CD4-positive, alpha-beta T cell treated with Interleukin-17A for 4 hours (primary cell): Measurements from ENCODE around the gene PSMG3.
A peak's percentile ranks its signal among the peaks of the same experiment; 100 is the strongest.
"Not testable (repeated sequence)": the region's sequence is repeated elsewhere in the genome, so short reads cannot be mapped to it uniquely, and the experiment has no call there.

Experiments used
- DNase-seq: peaks from one replicate; pipeline ENCODE4 v3.0.0-alpha.2; 2020; ENCODE audit warnings: mixed read lengths

PSMG3 gene

DNA sequence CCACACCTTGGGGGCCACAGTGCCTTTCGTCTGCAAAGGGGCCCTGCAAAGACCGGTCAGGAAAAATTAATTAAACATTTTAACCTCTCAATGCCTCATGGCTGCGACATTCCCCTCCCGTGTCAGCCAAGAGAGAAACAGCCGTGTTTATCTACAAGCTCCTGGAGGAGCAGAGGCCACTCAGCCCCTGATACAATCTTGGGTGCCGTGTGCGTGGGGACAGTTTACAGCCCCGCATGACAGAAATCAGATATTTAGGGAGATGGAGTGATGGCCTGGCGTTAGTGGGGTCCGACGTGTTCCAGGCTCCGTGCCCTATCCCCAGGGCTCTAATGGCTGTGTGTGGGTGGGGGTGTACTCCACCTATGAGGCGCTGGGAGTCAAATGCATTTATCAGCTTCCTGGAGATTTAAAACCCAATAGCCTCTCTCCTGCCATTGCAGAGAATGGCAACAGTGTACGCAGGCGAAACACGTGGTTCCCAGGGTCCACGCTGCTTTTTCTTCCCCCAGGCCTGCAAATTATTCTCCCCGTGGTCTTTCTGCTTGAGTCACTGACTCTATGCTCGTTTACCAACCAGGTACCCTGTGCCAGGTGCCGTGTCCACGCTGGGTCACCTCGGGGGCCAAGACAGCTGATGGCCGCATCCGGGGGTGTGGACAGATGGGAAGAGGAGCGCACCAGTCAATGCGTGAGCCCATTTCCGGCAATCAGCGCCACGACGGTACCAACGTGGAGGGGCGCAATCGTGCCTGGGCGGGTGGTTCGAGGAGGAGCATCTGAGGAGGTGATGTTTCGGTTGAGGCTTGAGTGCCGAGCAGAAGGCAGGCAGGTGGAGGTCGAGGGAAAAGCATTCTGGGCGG lies 26.6 kb upstream of the PSMG3 start:
- DNase-seq: no peak

DNA sequence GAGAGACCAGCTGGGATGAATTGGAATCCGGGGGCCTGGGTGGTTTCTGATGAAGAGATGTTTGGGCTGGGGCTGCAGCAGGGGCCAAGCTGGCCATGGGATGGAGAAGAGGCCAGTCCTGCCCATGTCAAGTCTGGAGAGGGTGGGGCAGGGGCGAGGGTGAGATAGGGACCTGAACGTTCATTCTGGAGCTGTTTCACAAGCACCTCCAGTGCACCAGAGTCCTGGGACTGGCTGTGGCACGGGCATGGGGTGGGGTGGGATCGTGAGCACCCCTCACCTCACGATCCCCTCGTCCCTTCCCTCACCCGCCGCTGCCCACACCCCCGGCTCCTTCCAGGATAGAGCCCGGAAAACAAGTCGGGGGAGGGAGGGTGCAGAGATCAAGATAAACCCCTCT lies 25.8 kb upstream of the PSMG3 start:
- no peak for DNase-seq

DNA sequence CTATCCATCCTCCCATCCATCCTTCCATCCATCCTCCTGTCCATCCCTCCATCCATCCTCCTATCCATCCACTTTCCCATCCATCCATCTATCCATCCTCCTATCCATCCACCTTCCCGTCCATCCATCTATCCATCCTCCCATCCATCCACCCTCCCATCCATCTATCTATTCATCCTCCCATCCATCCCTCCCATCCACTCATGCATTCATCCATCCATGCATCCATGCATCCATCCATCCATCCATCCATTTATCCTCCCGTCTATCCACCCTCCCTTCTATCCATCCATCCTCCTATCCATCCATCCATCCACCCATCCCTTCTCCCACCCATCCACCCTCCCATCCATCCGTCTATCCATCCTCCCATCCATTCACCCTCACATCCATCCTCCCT lies 25.2 kb upstream of the PSMG3 start:
- no peak for DNase-seq

DNA sequence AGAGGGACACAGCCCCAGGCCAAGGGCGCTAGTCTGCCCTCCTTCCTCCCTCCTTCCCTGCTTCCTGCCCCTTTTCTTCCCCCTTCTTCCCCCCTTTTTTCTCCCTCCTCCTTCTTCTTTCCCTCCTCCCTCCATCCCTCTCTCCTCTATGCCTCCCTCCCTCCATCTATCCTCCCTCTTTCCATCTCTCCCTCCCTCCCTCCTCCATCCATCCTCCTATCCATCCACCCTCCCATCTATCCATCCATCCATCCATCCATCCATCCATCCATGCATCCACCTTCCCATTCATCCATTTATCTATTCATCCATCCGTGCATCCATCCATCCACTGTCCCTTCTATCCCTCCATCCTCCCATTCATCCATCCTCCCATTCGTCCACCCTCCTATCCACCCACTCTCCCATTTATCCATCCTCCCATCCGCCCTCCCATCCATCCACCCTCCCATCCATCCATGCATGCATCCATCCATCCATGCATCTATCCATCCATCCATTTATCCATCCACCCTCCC lies 24.1 kb upstream of the PSMG3 start:
- DNase-seq: no peak

DNA sequence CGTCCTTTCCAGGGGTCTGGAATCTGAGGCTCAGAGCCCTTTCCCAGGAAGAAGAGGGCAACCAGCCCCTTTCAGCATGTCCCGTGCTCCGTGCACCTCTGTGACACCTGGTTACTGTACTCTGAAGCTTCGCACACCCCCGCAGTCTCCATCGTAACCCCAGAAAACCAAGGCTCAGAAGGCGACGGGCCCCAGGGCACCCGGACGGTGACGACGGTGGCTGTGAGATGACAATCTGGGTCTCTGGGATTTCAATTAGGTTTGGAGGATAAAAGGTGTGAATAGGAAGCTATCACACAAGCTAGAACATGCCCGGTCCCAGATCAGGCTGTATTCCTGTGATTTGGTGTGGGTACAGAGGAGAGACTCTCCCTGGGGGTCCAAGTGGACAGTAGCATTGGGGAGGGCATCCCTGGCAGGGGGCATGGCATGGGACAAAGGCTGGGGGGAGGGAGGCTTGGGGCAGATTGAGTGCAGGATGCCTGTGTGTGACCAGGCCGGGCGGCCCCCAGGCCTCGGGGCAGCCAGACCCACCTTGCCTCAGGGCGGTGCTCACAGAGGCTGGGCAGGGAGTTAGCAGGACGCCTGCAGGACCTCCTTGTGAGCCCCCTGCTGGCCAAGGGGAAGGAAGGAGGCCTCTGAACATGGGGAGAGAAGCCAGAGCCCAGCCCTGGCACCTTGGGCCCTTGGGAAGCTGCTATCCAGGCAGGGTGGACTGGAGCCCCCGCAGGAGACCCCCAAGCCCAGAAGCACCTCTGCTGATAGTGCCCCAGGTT lies 23.4 kb upstream of the PSMG3 start:
- peak; percentile 40 for DNase-seq

DNA sequence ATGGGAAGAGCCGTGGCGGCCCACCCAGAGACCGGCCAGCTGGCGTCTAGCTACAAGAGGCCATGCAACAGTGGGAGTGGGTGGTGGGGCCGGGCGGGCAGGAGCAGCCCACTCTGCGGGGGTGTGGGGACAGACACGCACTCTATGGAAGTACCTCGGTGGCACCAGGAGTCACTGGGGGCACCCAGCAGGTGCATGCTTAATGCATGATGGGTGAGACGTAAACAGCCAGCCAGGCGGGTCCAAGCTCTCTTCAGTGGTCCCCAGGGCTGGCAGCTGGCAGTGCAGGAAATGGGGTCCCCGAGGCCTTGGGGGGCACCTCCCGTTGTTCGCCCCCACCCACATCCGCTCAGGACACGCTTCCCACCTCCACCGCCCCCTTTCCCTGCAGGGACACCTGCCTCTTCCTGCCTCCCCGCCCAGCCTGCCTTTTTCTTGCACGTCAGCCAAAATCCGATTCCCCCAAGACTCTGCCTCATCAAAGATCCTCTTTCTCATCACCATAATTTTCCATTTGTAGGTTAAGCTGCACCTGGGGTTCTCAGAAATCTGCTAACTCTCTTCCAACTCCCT lies 22.6 kb upstream of the PSMG3 start:
- peak; percentile 20 for DNase-seq

DNA sequence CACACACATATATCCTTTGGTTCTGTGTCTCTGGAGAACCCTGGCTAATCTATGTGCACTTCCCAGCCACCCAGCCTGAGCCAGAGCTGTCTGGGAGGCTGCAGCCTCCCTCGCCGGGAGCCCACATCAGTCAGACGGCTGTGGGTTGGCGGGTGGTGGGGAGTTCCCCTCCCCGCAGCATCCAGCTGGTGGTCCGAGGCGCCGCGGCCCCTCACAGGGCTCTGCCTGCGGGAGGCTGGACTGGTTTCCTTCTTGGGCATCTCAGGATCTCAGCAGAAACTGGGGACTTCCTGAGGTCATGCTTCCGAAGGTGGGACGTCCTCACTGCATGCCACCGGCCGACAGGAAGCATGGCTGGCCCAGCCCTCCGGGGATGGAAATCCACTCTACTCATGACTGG lies 22.0 kb upstream of the PSMG3 start:
- no peak for DNase-seq

DNA sequence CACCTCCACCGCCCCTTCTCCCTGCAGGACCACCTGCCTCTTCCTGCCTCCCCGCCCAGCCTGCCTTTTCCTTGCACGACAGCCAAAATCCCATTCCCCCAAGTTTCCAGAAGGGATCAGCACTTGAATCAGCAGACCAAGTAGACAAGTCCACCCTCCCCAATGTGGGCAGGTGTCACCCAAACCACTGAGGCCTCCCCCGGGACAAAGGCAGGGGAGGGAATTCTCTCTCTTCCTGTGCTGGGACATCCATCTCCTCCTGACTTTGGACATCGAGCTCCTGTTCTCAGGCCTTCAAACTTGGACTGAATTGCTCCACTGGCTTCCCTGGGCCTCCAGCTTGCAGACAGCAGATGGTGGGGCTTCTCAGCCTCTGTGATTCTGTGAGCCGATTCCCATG lies 21.6 kb upstream of the PSMG3 start:
- no peak for DNase-seq

DNA sequence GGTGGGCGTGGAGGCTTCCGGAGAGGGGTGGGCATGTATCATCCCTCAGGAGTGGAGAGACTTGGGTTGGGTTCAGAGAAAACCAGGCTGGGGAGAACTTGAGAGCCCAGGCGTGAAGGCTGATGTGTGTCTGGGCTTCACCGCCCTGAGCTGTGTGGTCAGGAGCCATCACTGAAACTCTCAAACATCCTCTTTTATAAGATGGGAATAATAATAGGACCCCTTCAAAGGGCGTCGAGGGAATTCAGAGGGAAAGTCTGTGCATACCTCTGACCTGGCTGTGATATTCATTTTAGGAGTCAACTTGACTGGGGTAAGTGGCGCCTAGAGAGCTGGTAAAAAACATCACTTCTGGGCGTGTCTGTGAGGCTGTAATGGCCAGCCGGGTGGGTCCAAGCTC lies 21.1 kb upstream of the PSMG3 start:
- DNase-seq: no peak

DNA sequence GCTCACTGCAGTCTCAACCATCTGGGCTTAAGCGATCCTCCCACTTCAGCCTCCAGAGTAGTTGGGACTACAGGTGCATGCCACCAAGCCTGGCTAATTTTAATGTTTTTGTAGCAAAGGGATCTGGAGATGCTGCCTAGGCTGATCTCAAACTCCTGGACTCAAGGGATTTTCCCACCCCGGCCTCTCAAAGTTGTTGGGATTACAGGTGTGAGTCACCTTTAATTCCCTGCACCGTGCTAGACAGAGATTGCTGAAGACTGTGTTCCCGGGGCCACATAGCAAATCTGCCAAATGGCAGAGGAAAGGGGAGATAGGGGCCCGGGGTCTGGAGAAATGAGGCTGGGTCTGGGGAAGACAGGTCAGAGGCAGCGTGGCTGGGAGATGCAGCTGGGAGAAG lies 20.6 kb upstream of the PSMG3 start:
- DNase-seq: no peak

DNA sequence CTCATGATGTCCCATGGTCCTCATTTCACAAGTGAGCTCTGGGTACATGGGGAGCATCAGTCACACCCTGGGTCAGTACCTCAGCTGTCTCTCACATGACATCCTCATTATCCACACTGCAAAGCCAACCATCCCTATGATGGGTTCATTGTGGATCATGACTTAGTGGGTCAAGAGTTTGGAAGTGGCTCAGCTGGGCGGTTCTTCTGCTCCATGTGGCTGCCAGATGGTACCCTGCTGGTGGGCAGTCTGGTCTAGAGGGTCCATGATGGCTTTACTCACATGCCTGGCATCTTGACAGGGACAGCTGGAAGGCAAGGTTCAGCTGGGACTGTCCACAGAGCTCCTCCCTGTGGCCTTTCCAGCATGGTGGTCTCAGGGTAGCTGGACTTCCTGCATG lies 19.1 kb upstream of the PSMG3 start:
- DNase-seq: no peak

DNA sequence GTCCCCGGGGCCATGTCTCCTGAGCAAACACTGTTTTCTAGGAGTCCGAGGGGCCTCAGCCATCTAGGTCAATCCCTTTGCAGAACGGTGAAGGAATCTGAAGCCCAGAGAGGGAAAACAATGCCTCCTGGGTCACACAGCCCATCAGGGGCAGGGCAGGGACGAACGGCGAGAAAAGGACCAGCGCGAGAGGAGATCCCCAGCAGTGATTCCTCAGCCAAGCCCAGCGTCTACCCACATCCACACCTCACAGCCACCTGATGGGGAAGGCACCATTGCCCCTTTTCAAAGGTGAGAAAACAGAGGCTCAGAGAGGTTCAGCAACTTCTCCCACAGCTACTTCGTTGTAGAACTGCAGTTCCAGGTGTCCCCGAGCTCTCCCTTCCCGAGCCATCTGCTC lies 17.9 kb upstream of the PSMG3 start:
- no peak for DNase-seq

DNA sequence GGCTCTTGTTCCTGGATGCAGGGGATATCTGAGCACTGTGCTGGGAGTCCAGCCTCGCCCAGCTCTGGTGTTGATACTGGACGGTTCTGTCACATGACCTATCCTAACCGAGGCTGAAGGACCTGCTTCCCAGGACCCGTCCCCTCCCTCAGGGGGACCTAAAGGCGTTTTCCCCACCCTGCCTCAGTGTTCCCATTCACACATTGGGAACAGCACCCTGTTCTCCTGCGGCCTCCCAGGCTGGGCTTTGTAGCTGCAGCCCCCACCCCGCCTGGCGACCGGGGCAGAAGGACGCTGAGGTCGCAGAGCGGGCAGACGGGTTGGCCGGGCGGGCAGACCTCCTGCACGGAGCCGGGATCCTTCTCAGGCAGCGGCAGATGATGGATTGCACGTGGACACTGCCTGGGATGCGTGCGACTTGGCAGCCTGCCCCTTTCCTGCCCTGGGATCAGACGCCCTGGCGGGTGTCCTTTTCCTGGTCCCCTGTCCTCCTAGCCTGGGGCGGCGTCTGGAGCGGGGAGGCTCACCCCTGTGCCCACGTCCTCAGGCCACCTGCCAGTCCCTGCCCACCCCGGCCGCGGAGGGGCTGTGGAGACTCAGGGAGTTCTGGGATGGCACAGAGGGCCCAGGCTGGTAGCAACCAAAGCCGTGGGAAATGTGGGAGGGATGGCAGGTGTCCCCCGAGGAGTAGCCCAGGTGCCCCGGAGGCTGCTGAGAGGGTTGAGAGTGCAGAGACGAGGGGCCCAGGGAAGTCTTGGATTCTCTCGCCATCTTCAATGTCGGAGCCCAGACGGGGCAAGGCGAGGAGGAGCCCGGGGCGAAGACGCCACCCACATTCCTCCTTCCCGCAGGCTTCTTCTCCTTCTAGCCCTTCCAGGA lies 17.2 kb upstream of the PSMG3 start:
- DNase-seq: no peak

DNA sequence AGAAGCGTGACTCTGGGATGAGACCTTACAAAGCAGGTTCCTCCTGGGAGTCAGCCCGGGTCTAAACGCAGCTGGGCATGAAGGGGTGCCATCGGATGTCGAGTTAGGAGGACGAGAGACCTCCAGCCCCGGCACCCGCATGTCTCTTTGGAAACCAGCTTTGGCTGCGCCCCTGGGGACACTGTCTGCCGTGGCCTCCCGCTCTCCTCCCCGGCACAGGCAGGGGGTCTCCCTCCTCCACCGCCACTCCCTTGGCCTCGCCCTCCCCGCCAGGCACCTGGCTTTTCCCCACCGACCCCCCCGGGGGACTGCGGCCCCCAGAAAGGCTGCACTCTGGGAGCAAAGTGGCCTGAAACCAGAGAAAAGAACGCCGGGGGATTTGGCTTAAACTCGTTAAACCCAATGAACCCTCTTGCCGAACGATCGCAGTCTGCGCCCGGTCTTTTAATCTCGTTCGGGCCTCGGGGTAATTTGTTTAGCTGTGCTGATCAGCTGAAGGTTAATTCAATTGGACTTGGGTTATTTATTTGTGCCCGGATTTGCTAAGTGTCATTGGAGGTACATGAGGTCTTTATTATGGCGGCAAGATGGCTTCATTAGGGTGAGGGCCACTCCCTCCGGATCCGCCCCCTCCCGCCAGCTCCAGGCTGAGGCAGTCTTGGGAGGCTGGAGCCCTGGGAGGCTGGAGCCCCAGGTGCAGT lies 16.4 kb upstream of the PSMG3 start:
- DNase-seq: no peak

DNA sequence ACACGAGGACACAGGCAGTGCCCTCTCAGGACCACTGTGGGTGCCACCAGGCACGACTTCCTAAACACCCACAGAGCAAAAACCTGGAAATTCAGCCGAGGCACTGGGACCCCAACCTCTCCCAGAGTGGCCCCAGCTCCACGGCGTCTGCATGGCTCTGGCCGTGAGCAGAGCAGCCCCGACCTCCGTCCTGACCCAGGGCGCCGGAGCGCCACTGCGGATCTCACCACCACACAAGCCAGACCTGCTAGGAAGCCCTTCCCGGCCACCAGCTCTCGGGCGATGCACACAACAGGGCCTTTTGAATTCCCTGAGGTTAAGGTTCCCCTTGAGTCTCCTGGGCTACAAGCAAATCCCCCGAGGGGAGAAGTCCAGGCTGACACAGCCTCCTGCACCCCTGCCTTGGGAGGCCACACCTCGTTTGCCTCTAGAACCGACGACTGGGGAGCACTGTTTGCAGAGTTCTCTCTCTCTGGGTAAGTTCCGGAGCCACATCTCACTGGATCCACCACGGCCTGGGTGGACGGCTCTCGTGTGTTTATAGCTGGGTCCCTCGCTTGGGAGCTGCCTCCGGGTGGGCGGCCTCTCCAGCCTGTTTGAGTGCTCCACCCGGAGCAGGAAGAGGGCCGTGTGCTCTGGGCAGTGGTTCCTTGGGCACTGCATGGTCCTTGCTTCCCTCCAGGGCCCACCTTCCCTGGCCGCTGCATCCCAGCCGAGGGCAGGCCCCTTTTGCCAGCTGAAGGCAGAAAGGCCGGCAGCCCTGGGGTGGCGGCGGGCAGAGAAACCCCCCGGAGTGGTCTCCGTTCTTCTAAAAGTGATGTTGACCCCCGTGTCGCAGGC lies 15.5 kb upstream of the PSMG3 start:
- DNase-seq: no peak

DNA sequence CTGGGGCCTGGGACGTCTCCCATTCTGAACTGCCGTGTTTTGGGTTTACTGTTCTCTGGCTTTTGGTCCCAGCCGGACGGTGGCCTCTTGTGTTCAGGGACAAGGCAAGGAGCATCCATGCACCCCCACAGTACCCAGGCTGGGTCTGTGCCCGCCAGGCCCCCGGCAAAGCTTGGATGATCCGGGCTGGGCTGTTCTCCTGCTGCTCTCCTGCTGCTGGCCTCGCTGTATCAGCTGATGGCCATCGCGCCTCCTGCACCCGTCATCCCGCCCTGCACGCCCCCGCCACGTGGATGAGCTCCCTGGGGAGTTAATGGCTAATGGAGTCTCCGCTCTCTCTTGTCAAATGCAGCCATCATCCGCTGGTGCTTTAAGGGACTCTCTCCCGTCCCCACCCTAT lies 14.9 kb upstream of the PSMG3 start:
- no peak for DNase-seq

DNA sequence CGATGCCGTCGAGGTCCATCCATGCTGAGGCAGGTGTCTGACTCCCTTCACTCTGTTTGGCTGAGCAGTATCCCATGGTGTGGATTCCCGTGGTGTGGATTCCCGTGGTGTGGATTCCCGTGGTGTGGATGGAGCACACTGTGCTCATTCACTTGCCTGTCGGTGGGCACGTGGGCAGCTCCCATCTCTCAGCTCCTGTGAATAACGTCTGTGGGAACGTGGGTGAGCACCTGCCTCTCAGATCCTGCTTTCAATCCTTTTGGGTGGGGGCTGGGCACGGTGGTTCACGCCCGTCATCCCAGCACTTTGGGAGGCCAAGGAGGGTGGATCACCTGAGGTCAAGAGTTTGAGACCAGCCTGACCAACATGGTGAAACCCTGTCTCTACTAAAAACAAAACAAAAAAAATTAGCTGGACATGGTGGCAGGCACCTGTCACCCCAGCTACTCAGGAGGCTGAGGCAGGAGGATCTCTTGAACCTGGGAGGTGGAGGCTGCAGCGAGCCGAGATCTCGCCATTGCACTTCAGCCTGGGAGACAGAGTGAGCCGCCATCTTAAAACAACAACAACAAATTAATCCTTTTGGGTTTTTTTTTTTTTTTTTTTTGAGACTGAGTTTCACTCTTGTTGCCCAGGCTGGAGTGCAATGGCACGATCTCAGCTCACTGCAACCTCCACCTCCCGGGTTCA lies 13.6 kb upstream of the PSMG3 start:
- DNase-seq: not testable (repeated sequence)

DNA sequence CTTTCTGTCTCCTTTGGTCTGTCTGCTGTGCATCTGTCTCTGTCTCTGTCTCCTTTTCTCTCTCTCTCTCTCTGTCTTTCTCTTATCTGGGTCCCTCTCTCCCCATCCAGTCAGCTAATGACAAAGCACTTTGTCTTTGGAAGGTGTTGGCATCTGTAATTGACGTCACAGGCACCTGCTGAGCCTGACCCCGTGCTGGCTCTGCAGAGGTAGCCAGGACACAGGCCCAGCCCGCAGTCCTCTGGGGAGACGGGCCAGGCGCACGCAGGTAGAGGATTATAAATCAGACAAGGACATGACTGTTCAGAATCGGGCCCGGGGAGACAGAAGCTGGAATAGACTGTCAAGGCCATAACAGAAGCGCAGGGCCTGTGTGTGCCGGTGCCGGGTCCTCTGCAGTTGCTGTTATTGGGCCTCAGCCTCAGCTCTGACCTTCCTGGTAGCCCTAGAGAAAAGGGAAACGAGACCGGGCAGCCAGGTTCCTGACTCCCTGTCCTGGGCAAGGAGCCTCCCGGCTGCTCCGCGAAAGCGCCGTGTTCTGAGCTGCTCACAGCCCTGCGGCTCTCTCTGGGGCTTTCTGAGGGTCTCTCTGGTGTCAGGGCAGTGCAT lies 10.7 kb upstream of the PSMG3 start:
- no peak for DNase-seq

DNA sequence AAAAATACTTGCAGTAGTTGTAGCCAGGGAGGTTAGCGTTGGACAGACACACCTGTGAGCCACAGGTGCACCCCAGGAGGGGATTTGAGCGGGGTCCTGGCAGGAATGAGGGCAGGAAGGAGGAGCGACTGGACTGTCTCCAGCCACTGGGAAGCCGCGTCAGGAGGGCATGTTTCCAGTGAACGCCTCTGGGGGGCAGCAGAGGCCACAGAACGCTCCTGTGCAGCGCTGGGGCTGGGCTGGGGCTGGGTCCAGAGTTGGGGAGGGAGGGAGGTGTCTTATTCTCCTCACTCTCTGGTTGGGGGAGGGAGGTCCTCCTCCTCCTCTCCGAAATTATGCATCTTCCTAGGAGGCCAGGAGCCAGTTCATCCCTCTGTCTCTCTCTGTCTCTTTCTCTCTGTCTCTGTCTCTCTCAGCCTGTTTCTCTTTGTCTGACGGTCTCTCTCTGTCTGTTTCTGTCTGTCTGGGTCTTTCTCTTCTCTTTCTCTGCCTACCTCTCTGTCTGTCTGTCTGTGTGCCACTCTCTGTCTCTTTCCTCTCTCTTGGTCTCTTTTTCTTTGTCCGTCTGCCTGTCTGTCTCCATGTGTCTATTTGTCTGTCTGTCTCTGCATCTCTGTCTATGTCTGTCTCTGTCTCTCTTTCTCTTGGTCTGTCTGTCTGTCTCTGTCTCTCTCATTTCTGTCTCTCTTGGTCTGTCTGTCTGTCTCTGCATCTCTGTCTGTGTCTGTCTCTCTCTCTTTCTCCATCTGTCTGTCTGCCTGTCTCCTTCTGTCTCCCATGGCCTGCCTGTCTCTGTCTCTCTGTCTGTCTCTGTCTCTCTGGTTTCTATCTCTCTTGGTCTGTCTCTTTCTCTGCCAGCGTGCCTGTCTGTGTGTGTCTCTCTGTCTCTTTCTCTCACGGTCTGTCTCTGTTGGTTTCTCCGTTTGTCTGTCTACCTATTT lies 9.9 kb upstream of the PSMG3 start:
- DNase-seq: peak; percentile 82
